GM12872 (cell line): Measurements from ENCODE around the gene CTDP1.

Experiments
- TF ChIP-seq, protein P1 (sequence below): IDR thresholded peaks from 3 replicates; pipeline ENCODE4 v1.5.1; 2011; ENCODE audit warnings: low read depth, mild to moderate bottlenecking, low read length, moderate library complexity; ENCODE audit not compliant: insufficient read depth

The CTDP1 gene

GRCh38 chr18:79706658-79707057 is 27.1 kb downstream of the CTDP1 start:
- TF ChIP-seq, protein P1, sequence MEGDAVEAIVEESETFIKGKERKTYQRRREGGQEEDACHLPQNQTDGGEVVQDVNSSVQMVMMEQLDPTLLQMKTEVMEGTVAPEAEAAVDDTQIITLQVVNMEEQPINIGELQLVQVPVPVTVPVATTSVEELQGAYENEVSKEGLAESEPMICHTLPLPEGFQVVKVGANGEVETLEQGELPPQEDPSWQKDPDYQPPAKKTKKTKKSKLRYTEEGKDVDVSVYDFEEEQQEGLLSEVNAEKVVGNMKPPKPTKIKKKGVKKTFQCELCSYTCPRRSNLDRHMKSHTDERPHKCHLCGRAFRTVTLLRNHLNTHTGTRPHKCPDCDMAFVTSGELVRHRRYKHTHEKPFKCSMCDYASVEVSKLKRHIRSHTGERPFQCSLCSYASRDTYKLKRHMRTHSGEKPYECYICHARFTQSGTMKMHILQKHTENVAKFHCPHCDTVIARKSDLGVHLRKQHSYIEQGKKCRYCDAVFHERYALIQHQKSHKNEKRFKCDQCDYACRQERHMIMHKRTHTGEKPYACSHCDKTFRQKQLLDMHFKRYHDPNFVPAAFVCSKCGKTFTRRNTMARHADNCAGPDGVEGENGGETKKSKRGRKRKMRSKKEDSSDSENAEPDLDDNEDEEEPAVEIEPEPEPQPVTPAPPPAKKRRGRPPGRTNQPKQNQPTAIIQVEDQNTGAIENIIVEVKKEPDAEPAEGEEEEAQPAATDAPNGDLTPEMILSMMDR, result no peak

- TF ChIP-seq, protein P1, result no peak
Measured at GRCh38 chr18:79707239-79707638, 27.6 kb downstream of the CTDP1 start.

DNA sequence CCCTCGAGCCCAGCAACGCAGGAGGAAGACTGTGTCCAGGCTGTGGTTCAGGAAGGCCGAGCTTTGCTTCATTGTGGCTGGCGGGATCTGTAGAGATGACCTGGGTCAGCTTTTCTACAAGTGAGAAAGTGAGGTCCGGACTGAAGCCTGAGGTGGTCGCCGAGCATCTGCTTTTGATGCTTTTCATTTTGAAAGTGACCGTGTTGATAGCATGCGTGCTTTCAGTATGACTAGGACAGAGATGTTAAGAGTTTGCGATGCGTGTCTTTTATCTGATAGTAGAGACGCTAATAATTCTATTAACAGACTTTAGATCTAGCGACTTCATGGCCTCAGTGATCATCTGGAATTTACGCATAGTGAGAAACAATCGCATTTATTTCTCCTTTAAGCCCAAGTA is 28.1 kb downstream of the CTDP1 start:
- TF ChIP-seq, protein P1, result no peak

DNA sequence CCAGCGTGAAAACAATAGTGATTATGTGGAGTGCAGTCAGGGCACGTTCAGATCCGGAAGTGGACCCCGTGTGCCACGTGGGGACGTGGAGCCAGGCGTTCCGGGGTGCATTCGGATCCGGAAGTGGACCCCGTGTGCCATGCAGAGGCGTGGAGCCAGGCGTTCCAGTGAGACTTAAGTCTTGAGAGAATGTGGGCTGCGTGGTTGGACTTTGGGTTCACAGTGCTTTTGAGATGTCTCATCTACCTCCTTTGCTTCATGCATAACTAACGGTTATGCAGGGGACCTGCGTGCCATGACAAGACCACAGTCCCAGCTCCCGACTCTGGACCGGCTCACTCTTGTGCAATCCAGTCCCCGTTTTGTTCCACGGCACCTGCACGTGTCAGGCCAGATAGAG is 28.8 kb downstream of the CTDP1 start:
- TF ChIP-seq, protein P1, result no peak

DNA sequence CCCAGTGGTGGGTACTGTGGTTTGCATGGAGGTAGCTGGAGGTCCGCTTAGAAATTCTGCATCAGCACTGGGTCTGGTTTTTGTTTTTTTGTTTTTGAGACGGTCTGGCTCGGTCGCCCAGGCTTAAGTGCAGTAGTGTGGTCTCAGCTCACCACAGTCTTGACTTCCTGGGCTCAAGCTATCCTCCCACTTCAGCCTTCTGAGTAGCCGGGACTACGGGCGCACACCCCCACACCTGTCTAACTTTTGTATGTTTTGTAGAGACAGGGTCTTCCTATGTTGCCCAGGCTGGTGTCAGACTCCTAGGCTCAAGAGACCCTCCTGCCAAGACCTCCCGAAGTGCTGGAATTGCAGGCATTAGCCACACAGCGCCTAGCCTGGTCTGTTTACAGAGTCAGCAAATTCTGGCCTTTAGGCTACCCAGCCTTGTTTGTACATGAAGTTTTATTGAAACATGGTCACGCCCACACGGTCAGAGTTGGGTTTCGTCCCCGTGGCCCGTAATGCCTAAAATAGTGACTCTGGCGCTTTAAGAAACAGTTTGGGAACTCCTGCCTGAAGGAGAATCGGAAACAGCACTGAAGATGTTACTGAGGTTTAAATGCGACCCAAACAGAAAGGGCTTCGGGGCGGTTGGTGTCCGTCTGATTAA is 32.7 kb downstream of the CTDP1 start:
- TF ChIP-seq, protein P1, result no peak

- TF ChIP-seq, protein P1, result no peak
Measured at GRCh38 chr18:79713341-79713740, 33.7 kb downstream of the CTDP1 start.

- TF ChIP-seq, protein P1, result no peak
Measured at GRCh38 chr18:79714531-79715240, 35.1 kb downstream of the CTDP1 start.
